HG03558 (cell line): ENCODE results near the gene DZIP1L.
"Not testable (repeated sequence)": the region's sequence is repeated elsewhere in the genome, so short reads cannot be mapped to it uniquely, and the experiment has no call there.

ENCODE experiments used
- ATAC-seq: cut with Tn5 transposase; IDR thresholded peaks from one replicate; pipeline ENCODE4 v1.9.1; 2021; ENCODE audit warnings: moderate number of reproducible peaks; ENCODE audit not compliant: unreplicated experiment; ENCODE audit errors: extremely low read depth

The DZIP1L gene

DNA sequence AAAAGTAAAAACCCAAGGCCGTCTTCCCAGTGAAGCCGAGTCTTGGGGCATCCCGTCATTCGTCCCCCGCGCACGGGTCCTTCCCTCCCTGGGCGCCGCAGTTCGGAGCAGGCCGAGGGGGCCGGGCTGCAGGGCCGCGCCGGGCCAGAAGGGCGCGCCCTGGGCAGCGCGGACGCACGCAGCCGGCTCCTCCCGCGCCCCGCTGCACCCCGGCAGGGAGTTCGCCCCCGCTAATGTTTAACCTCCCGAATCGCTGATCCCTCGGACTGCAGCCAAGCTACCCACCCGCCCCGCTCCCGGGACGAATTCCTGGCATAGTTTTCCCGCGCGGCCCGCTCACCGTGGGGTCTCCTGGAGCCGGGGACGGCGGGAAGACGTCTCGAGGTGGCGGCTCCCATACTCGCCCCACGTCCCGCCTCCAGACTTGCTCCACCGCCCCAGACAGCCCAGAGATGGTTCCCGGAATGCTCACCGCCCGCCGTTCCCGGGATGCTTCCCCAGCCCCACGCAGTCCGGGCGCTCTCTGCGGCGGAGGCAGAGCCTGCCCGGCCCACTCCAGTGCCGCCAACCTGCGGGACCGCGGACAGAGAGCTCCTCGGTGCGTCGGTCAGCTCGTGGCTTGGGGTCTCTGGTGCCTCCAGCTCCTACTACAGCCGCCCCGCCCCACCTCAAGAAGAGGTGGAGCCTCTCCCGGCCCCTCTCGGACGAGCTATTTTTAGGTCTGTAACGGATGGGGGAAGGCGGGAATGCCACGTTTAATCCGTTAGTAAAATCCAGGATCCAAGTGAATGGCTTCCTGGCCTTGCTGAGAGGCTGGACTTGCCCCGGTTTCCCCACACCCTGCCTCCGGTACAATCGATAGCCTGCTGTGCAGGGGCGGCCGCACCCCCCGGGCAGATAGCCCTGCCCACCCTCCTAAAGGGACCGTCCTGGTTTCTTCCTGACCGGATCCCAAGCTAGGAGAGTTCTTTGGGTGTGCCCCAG, at the start of gene DZIP1L:
DZIP1L (minus strand) TSS at position 621 of the 984 bp plus-strand sequence. CDS start 11,637 bp downstream, outside the sequence.
- no peak for ATAC-seq

- ATAC-seq = no peak
Measured at GRCh38 chr3:138165061-138165460, 49.7 kb upstream of the DZIP1L start.

GRCh38 chr3:138157743-138158142, 42.3 kb upstream of the DZIP1L start:
- no peak for ATAC-seq

DNA sequence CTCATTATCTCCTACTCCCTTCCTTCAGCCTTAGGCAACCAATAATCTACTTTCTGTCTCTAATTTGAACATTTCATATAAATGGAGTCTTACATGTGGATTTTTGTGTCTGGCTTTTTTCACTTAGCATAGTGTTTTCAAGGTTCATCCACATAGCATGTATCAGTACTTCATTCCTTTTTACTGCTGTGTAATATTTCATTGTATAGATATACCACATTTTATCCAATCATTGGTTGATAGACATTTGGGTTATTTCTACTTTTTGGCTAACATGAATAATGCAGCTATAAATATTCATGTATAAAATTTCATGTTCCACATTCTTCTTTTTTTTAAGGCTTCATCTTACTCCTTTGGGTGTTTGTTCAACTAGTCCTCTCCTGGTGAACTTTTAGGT, 39.1 kb upstream of the DZIP1L start:
- no peak for ATAC-seq

GRCh38 chr3:138148503-138148902, 33.1 kb upstream of the DZIP1L start:
- ATAC-seq = no peak

DNA sequence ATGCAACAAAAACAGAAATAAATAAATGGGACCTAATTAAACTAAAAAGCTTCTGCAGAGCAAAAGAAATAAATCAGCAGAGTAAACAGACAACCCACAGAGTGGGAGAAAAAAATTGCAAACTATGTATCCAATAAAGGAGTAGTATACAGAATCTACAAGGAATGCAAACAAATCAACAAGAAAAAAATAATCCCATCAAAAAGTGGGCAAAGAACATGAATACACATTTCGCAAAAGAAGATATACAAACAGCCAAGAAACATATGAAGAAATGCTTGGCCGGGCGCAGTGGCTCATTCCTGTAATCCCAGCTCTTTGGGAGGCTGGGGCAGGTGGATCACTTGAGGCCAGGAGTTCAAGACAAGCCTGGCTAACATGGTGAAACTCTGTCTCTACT, 26.8 kb upstream of the DZIP1L start:
- not testable (repeated sequence) for ATAC-seq

- no peak for ATAC-seq
Measured at GRCh38 chr3:138140940-138141339, 25.5 kb upstream of the DZIP1L start.

DNA sequence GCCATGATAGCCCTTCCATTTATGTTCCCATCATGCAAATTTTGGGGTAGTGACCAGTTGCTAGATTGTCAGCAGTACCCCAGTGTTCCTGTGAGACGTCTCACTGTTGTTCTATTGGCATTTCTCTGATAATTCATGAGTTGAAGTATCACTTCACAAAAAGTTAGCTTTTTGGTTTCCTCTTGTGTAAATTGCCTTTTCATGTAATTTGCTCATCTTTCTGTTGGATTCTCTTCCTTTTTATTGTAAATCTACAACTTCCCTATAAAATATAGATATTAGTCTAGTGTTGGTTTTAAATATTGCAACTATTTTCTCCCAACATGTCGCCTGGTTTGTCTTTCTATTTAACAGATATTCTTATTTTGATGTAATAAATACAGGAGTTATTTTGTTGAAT, 24.3 kb upstream of the DZIP1L start:
- no peak for ATAC-seq

- ATAC-seq = no peak
Measured at GRCh38 chr3:138137861-138138260, 22.5 kb upstream of the DZIP1L start.

DNA sequence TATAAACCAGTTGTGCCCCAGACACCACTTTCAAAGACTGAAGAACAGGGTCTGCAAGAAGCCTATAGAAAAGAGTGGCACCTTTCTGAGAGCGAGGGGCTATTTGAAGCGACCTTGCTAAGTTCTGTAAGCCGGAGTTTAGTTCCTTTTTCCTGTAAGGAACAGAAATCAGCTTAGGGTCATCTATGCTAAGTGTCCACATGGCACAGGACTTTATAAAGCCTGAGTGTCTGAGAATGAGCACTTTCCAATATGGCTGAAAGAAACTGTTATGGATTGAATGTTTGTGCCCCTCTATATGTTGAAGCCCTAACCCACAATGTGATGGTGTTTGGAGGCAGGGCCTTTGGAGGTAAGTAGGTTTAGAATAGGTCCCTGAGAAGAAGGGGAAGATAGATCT, 20.8 kb upstream of the DZIP1L start:
- ATAC-seq = no peak

- ATAC-seq = no peak
Measured at GRCh38 chr3:138135833-138136194, 20.4 kb upstream of the DZIP1L start.

DNA sequence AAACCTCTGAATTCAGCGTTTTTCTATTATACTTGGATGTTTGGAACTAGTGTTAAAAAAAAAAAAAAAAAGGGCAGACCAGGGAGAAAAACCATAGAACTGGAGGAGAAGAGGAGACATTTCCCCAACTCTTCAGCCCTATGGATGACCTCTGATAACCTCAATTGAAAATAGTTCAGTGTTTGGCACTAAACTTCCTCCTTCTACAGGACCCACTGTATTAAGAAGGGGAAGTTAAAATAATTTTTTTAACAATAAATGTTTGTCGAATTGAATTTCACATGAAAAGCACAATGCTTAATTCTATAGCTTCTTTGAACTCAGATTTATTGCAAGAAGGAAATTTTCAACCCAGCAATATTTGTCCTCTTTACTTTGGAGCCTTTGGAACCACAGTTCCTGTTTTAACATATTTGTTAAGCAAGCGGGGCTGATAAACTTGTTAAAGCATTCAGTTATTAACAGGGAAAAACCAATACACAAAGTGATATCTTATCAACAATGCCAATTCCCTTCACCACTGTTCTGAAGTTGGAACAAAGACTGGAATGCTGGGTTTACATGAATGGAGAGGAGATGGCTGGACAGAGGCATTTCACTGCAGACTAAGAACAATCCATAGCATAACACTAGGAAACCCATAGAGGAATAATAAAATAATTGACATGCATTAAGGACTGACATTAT, 19.9 kb upstream of the DZIP1L start:
- no peak for ATAC-seq

DNA sequence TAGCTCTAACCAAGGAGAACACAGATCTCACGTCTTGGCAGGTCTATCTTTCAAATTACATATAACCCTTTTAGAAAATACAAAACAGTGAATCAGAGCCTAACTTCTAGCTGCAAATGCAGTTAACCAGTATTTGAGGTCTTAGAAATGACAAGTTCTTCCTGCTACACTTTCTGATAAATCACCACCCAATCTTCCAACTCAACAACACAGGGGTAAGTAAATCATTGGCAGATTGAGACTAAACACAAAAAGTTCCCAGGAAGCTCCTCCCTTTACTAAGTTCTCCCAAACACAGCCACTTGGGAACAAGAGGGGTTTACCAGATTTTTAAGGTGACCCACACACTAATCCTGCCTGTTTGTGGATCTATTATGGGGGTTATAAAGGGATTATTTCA, 16.8 kb upstream of the DZIP1L start, which contains the start of gene A4GNT:
A4GNT (minus strand) TSS at position 152 of the 400 bp plus-strand sequence. CDS start 1,134 bp downstream, outside the sequence.
- ATAC-seq = no peak

GRCh38 chr3:138127636-138128365, 12.4 kb upstream of the DZIP1L start:
- ATAC-seq = no peak

DNA sequence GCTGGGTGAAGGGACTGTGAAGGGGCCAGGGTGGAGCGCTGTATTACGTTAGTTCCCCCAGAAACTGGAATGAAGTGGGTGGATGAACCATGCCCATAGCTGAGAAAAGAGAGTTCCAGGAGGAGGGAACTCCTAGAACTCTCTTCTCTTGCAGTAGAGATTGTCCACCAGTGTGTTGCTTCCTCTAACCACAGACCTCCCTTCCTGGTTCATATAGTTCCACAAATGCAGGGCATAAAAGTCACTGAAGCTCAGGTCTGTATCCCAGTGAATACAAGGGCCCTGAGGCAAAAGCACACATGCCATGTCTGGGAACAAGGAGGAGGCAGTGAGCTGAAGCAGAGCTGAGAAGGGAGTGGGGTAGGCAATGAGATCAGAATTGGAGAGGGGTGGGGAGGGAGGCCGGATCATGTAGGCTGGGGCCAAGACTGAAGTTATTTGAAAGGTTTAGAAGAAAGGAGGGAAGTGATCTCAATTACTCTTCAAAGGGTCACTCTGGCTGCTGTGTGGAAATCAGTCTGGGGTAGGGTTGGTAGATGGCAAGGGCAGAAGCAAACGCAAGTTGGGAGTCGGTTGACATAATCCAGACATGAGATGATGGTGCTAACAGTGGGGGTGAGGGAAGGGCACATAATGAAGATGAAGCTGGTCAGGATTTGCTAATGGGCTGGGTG, 10.3 kb upstream of the DZIP1L start:
- ATAC-seq = no peak

DNA sequence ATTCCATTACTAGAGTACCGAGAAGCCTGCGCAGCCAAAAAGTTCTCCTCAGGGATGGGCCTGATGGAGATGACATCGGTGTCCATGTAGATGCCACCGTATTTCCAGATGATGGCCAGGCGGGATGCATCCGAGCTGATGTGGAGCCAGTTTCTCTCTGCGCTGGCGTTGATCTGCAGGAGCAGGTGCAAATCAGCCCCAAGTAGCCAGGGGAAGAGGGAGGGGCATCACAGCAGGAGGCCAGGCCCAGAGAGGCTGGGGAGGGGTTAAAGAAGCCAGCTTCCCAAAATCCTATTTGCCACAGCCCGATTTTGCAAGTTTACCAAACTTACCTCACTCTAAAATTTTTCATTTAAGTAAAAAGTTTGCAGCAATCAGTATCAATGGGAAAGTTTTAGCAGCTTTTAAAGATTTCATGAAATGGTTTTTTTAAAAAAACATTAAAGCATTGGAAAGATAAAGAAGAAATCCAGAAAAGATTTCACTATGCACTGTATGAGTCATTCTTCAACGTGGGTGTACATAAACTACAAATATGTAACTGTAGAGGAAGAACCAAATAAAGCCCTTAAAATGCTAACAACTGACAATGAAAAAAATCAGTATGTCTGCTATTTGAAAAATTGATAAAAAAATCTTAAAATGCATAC, 9.4 kb upstream of the DZIP1L start:
- no peak for ATAC-seq

GRCh38 chr3:138124188-138124587, 8.8 kb upstream of the DZIP1L start:
- ATAC-seq = no peak

GRCh38 chr3:138119423-138119766, 4.0 kb upstream of the DZIP1L start:
- no peak for ATAC-seq

DNA sequence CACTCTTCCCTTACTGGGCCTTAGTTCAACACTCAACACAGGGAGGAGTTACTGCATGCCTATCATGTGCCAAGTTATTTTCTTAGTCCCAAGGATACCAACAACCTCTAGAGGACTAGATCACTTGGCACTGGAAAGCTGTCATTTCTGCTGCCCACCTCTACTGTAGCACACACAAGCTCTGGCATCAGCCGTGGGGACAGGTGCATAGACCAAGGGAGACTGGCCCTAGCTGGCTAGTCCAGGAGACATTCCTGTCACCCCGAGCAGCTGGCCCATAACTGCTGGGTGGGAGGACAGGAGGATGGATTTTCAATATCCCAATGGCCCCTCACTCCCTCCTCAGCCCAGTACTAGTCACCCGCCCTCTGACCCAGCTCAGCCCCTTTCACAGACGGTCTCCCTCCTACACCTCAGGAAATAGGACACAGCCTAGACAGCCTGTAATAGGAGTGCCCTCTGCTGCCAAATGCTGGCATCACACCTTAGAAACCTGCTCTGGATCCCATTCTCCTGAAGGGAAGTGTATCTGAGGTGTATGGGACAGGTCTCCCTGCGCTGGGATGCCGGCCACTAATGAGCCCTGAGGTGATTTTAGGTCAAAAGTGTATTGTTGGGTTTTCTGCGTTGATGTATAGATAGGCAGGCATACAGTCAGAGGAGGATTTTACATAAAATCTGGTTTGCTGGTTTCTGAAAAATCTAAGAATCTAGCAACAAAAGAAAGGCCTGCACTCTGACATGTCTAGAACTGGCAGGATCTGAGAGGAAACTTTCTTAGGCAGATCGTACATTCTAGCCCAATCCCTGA, 3.4 kb upstream of the DZIP1L start:
- no peak for ATAC-seq
